Measurements from ENCODE around the gene SNRPD3. TPM values are rescaled to one million over a fixed set of nuclear protein-coding genes. Genes with fewer than 3 reads are reported as not detected.

The SNRPD3 gene
- total RNA-seq, 1 donor from 2014 or later = 125 TPM

GRCh38 chr22:24563246-24563645, 7.4 kb downstream of the SNRPD3 start:
- Histone ChIP-seq H3K27ac (no peak overlapping the region), H3K4me1 (peaks cover 48% of the 10 kb centered on the region), H3K27me3 (no peaks in the 10 kb centered on the region), H3K9me3 (no peaks in the 10 kb centered on the region), H3K36me3 (peaks cover 0 to 23% of the 10 kb centered on the region in 2 donors), H3K4me3 (no peak overlapping the region)
- TF ChIP-seq POLR2A (IDR thresholded peaks at IDR 0.05) = no peak
- no peak for TF ChIP-seq CTCF (IDR thresholded peaks at IDR 0.05)
- TF ChIP-seq POLR2AphosphoS5 (IDR thresholded peaks at IDR 0.05; ENCODE audit: insufficient read depth in 1 of 2, low read depth in 1 of 2) = no peak
- intact Hi-C loops (cut with DNase I) = no loop called here
- DNase-seq (ENCODE audit: extremely low spot score in 2 of 2) = no peak

GRCh38 chr22:24564376-24565058, 8.7 kb downstream of the SNRPD3 start:
- H3K27me3 ChIP-seq = no peaks in the 10 kb centered on the region
- H3K4me1 ChIP-seq = peaks cover 48% of the 10 kb centered on the region
- TF ChIP-seq POLR2AphosphoS5 (IDR thresholded peaks at IDR 0.05; ENCODE audit: insufficient read depth in 1 of 2, low read depth in 1 of 2) = peak in 1 of 2 donors; percentile 7
- no peak for TF ChIP-seq CTCF (IDR thresholded peaks at IDR 0.05)
- H3K9me3 ChIP-seq = no peaks in the 10 kb centered on the region
- peak overlapping the region; percentile 24 for H3K27ac ChIP-seq
- DNase-seq (ENCODE audit: extremely low spot score in 2 of 2) = no peak
- intact Hi-C loops (cut with DNase I) = no loop called here
- no peak overlapping the region for H3K4me3 ChIP-seq
- peaks cover 0 to 30% of the 10 kb centered on the region in 2 donors for H3K36me3 ChIP-seq

- H3K4me1 ChIP-seq = peaks cover 48% of the 10 kb centered on the region
- DNase-seq (ENCODE audit: extremely low spot score in 2 of 2) = no peak
- H3K27me3 ChIP-seq = no peaks in the 10 kb centered on the region
- peaks cover 0 to 34% of the 10 kb centered on the region in 2 donors for H3K36me3 ChIP-seq
- TF ChIP-seq POLR2AphosphoS5 (IDR thresholded peaks at IDR 0.05; ENCODE audit: insufficient read depth in 1 of 2, low read depth in 1 of 2) (no peak), CTCF (IDR thresholded peaks at IDR 0.05) (no peak), POLR2A (IDR thresholded peaks at IDR 0.05) (no peak)
- H3K9me3 ChIP-seq = no peaks in the 10 kb centered on the region
- H3K27ac ChIP-seq = no peak overlapping the region
- H3K4me3 ChIP-seq = no peak overlapping the region
- intact Hi-C loops (cut with DNase I) = no loop called here
Measured at GRCh38 chr22:24565077-24565476, 9.3 kb downstream of the SNRPD3 start.

- H3K27me3 ChIP-seq = no peaks in the 10 kb centered on the region
- no peak overlapping the region for H3K27ac ChIP-seq
- H3K9me3 ChIP-seq = no peaks in the 10 kb centered on the region
- H3K4me3 ChIP-seq = no peak overlapping the region
- no peak for DNase-seq (ENCODE audit: extremely low spot score in 2 of 2)
- peaks cover 48% of the 10 kb centered on the region for H3K4me1 ChIP-seq
- TF ChIP-seq POLR2AphosphoS5 (IDR thresholded peaks at IDR 0.05; ENCODE audit: insufficient read depth in 1 of 2, low read depth in 1 of 2) (no peak), POLR2A (IDR thresholded peaks at IDR 0.05) (no peak), CTCF (IDR thresholded peaks at IDR 0.05) (no peak)
- intact Hi-C loops (cut with DNase I) = no loop called here
- peaks cover 0 to 36% of the 10 kb centered on the region in 2 donors for H3K36me3 ChIP-seq
Measured at GRCh38 chr22:24566899-24567511, 11.2 kb downstream of the SNRPD3 start.

GRCh38 chr22:24567668-24568067, 11.9 kb downstream of the SNRPD3 start:
- H3K9me3 ChIP-seq = no peaks in the 10 kb centered on the region
- H3K27me3 ChIP-seq = no peaks in the 10 kb centered on the region
- H3K27ac ChIP-seq = no peak overlapping the region
- H3K4me3 ChIP-seq = no peak overlapping the region
- H3K36me3 ChIP-seq = peaks cover 0 to 41% of the 10 kb centered on the region in 2 donors
- intact Hi-C loops (cut with DNase I) = no loop called here
- peaks cover 42% of the 10 kb centered on the region for H3K4me1 ChIP-seq
- DNase-seq (ENCODE audit: extremely low spot score in 2 of 2) = no peak
- TF ChIP-seq POLR2AphosphoS5 (IDR thresholded peaks at IDR 0.05; ENCODE audit: insufficient read depth in 1 of 2, low read depth in 1 of 2) = no peak
- TF ChIP-seq CTCF (IDR thresholded peaks at IDR 0.05) = no peak
- TF ChIP-seq POLR2A (IDR thresholded peaks at IDR 0.05) = no peak
